Gastroesophageal sphincter (tissue), 4 donors: ENCODE results near the gene FGF3. TPM values are rescaled to one million over a fixed set of nuclear protein-coding genes. Genes with fewer than 3 reads are reported as not detected.

ENCODE experiments used
- ATAC-seq: fragments of 150-250 bp; one replicate; pipeline ENCODE4 v1.9.1; 2016; ENCODE audit warnings: mild to moderate bottlenecking, moderate library complexity
- H3K27ac ChIP-seq, 4 donors: fragments of 200-600 bp; sonication (generic) in 3 of 4; 1 replicate in 3 of 4; 2 replicates in 1 of 4; pipeline ENCODE4 v1.5.1; 2016 to 2019
- H3K27me3 ChIP-seq: fragments of 200-600 bp; sonication (generic); one replicate; pipeline ENCODE4 v1.5.1; 2019
- H3K36me3 ChIP-seq, 2 donors: fragments of 200-600 bp; sonication (generic); one replicate each; pipeline ENCODE4 v1.5.1; 2019; ENCODE audit warnings: control low read depth in 1 of 2
- H3K4me1 ChIP-seq, 3 donors: fragments of 200-600 bp; sonication (generic); 1 replicate in 2 of 3; 2 replicates in 1 of 3; pipeline ENCODE4 v1.5.1; 2016 to 2019; ENCODE audit warnings: control low read depth in 2 of 3
- H3K4me3 ChIP-seq, 2 donors: fragments of 200-600 bp; sonication (generic); one replicate each; pipeline ENCODE4 v1.5.1; 2019; ENCODE audit warnings: mild to moderate bottlenecking in 1 of 2, moderate library complexity in 1 of 2
- H3K9me3 ChIP-seq, 3 donors: fragments of 200-600 bp; sonication (generic); one replicate each; pipeline ENCODE4 v1.5.1; 2017 to 2019; ENCODE audit warnings: control low read depth in 2 of 3
- CTCF ChIP-seq, 4 experiments: fragments of 200-600 bp in 2 of 4; fragments of 450-650 bp in 2 of 4; sonication (generic) in 1 of 4; IDR thresholded peaks; one replicate each; pipeline ENCODE4 v1.5.1; 2017 to 2019; ENCODE audit warnings: antibody characterized with exemption in 4 of 4, mild to moderate bottlenecking in 2 of 4, moderate library complexity in 2 of 4
- EP300 ChIP-seq: sonication (generic); formaldehyde crosslinking; IDR thresholded peaks from one replicate; pipeline ENCODE4 v1.6.1; 2017; ENCODE audit warnings: antibody characterized with exemption, mild to moderate bottlenecking
- POLR2A ChIP-seq, 2 donors: fragments of 450-650 bp; IDR thresholded peaks; one replicate each; pipeline ENCODE4 v1.6.1; 2017; ENCODE audit warnings: antibody characterized with exemption in 2 of 2, mild to moderate bottlenecking in 2 of 2, moderate library complexity in 1 of 2
- POLR2AphosphoS5 ChIP-seq: sonication (generic); formaldehyde crosslinking; IDR thresholded peaks from one replicate; pipeline ENCODE4 v1.6.1; 2017; ENCODE audit warnings: antibody characterized with exemption
- WGBS, 2 donors: methylation state at CpG; one replicate each; pipeline ENCODE4 v1.1.5; 2018; ENCODE audit warnings: low coverage in 1 of 2; 5-methylcytosine and 5-hydroxymethylcytosine counted together
- total RNA-seq, 4 donors: library from RNA; depleted of rRNA; stranded (reverse); fragments of >200 nt; gene quantifications; one replicate each; pipeline ENCODE4 v1.1.0, GENCODE V29; 2016

FGF3 gene
- total RNA-seq, 4 donors from 2014 or later, result not detected

GRCh38 chr11:69814411-69814810, 4.8 kb downstream of the FGF3 start:
- Histone ChIP-seq H3K27ac (no peak overlapping the region), H3K9me3 (no peaks in the 10 kb centered on the region), H3K4me1 (peaks cover 0 to 23% (median 0%) of the 10 kb centered on the region in 3 donors), H3K36me3 (no peaks in the 10 kb centered on the region), H3K4me3 (no peak overlapping the region), H3K27me3 (peaks cover 96% of the 10 kb centered on the region)
- TF ChIP-seq CTCF (IDR thresholded peaks at IDR 0.05) (no peak), POLR2A (IDR thresholded peaks at IDR 0.05) (no peak), EP300 (no peak), POLR2AphosphoS5 (no peak)
- no peak for ATAC-seq
- 69 to 100% methylated on average over 2 of the region's 7 CpGs for WGBS, 2 donors

- Histone ChIP-seq H3K9me3 (no peaks in the 10 kb centered on the region), H3K4me1 (peaks cover 0 to 19% (median 0%) of the 10 kb centered on the region in 3 donors), H3K27ac (no peak overlapping the region), H3K27me3 (peaks cover 95% of the 10 kb centered on the region), H3K36me3 (no peaks in the 10 kb centered on the region), H3K4me3 (no peak overlapping the region)
- ATAC-seq, result no peak
- WGBS, 2 donors, result 85 to 100% methylated on average over 1 to 2 of the region's 2 CpGs
- TF ChIP-seq POLR2AphosphoS5 (no peak), EP300 (no peak), CTCF (IDR thresholded peaks at IDR 0.05) (no peak), POLR2A (IDR thresholded peaks at IDR 0.05) (no peak)
Observed at GRCh38 chr11:69813839-69814238, 5.4 kb downstream of the FGF3 start.

GRCh38 chr11:69812946-69813345, 6.3 kb downstream of the FGF3 start:
- Histone ChIP-seq H3K27me3 (peaks cover 95% of the 10 kb centered on the region), H3K36me3 (no peaks in the 10 kb centered on the region), H3K4me1 (peaks cover 0 to 10% (median 0%) of the 10 kb centered on the region in 3 donors), H3K9me3 (no peaks in the 10 kb centered on the region), H3K4me3 (no peak overlapping the region), H3K27ac (no peak overlapping the region)
- 80% methylated on average over 1 of the region's 10 CpGs; no CpG with 5 or more reads in 1 of the 2 donors for WGBS, 2 donors
- ATAC-seq, result no peak
- TF ChIP-seq POLR2AphosphoS5 (no peak), POLR2A (IDR thresholded peaks at IDR 0.05) (no peak), CTCF (IDR thresholded peaks at IDR 0.05) (no peak), EP300 (no peak)

GRCh38 chr11:69812256-69812655, 7.0 kb downstream of the FGF3 start:
- Histone ChIP-seq H3K4me1 (peaks cover 0 to 3% (median 0%) of the 10 kb centered on the region in 3 donors), H3K36me3 (no peaks in the 10 kb centered on the region), H3K27ac (no peak overlapping the region), H3K9me3 (no peaks in the 10 kb centered on the region), H3K4me3 (no peak overlapping the region), H3K27me3 (peaks cover 95% of the 10 kb centered on the region)
- no peak for TF ChIP-seq POLR2AphosphoS5
- no peak for ATAC-seq
- WGBS, 2 donors, result no CpG with 5 or more reads among the region's 7 CpGs

- Histone ChIP-seq H3K9me3 (no peaks in the 10 kb centered on the region), H3K27me3 (peaks cover 87% of the 10 kb centered on the region), H3K27ac (no peak overlapping the region), H3K4me1 (no peaks in the 10 kb centered on the region), H3K4me3 (no peak overlapping the region), H3K36me3 (no peaks in the 10 kb centered on the region)
- no peak for ATAC-seq
- 32 to 40% methylated on average over 2 to 3 of the region's 3 CpGs for WGBS, 2 donors
- no peak for TF ChIP-seq CTCF (IDR thresholded peaks at IDR 0.05)
- TF ChIP-seq POLR2AphosphoS5, result no peak
- TF ChIP-seq POLR2A (IDR thresholded peaks at IDR 0.05), result no peak
- TF ChIP-seq EP300, result no peak
Observed at GRCh38 chr11:69811431-69811830, 7.8 kb downstream of the FGF3 start.
